Mesendoderm (in vitro differentiated cells): ENCODE results near the gene ASB11.

Source experiments
- DNase-seq: peaks from one replicate; pipeline ENCODE4 v3.0.0; 2013
- H2AK5ac ChIP-seq: 2 replicates; pipeline ENCODE4 v1.6.1; 2013; ENCODE audit warnings: low read length, inconsistent platforms
- H2BK120ac ChIP-seq: 2 replicates; pipeline ENCODE4 v1.6.1; 2013; ENCODE audit warnings: low read depth, mild to moderate bottlenecking, low read length, moderate library complexity, mixed read lengths
- H2BK15ac ChIP-seq: replicated peaks from 2 replicates; pipeline ENCODE4 v1.6.1; 2013; ENCODE audit warnings: low read depth, mild to moderate bottlenecking, moderate library complexity
- H2BK5ac ChIP-seq: 2 replicates; pipeline ENCODE4 v1.6.1; 2013; ENCODE audit warnings: low read length, inconsistent platforms
- H3K18ac ChIP-seq: 2 replicates; pipeline ENCODE4 v1.6.1; 2013; ENCODE audit warnings: mild to moderate bottlenecking, low read length, mixed read lengths
- H3K23ac ChIP-seq: one replicate; pipeline ENCODE4 v1.6.1; 2013; ENCODE audit warnings: low read length
- H3K27ac ChIP-seq: 2 replicates; pipeline ENCODE4 v1.5.1; 2013; ENCODE audit warnings: low read depth, mild to moderate bottlenecking, inconsistent platforms, low read length, moderate library complexity
- H3K27me3 ChIP-seq: 2 replicates; pipeline ENCODE4 v1.6.1; 2013; ENCODE audit warnings: low read length, control low read depth, mild to moderate bottlenecking, inconsistent platforms; ENCODE audit not compliant: insufficient read depth, poor library complexity
- H3K36me3 ChIP-seq: 2 replicates; pipeline ENCODE4 v1.6.1; 2013; ENCODE audit warnings: low read length, inconsistent platforms; ENCODE audit not compliant: control insufficient read depth, insufficient read depth
- H3K4ac ChIP-seq: one replicate; pipeline ENCODE4 v1.6.1; 2013; ENCODE audit warnings: low read depth, mild to moderate bottlenecking, low read length, moderate library complexity
- H3K4me1 ChIP-seq: 2 replicates; pipeline ENCODE4 v1.6.1; 2013; ENCODE audit warnings: low read depth, low read length, inconsistent platforms; ENCODE audit not compliant: control insufficient read depth
- H3K4me2 ChIP-seq: 2 replicates; pipeline ENCODE4 v1.6.1; 2013; ENCODE audit warnings: low read length
- H3K4me3 ChIP-seq: 2 replicates; pipeline ENCODE4 v1.5.1; 2013; ENCODE audit warnings: mild to moderate bottlenecking, low read length
- H3K56ac ChIP-seq: one replicate; pipeline ENCODE4 v1.6.1; 2013; ENCODE audit warnings: low read length
- H3K79me1 ChIP-seq: 2 replicates; pipeline ENCODE4 v1.6.1; 2013; ENCODE audit warnings: low read length, inconsistent platforms
- H3K79me2 ChIP-seq: 2 replicates; pipeline ENCODE4 v1.6.1; 2013; ENCODE audit warnings: mild to moderate bottlenecking, low read length; ENCODE audit not compliant: control insufficient read depth, insufficient read depth
- H3K9ac ChIP-seq: 2 replicates; pipeline ENCODE4 v1.6.1; 2013; ENCODE audit warnings: low read length, inconsistent platforms
- H4K5ac ChIP-seq: one replicate; pipeline ENCODE4 v1.6.1; 2013; ENCODE audit warnings: low read length
- H4K8ac ChIP-seq: one replicate; pipeline ENCODE4 v1.6.1; 2013; ENCODE audit warnings: low read depth, mild to moderate bottlenecking, control low read depth, low read length, moderate library complexity
- WGBS: extraction: QIAGEN DNeasy Blood & Tissue Kit; methylation state at CpG from one replicate; pipeline ENCODE4 v1.1.7; 2013; ENCODE audit warnings: low lambda C conversion rate, missing lambda C conversion rate; ENCODE audit not compliant: insufficient coverage; ENCODE audit errors: extremely low coverage; 5-methylcytosine and 5-hydroxymethylcytosine counted together

The ASB11 gene

GRCh38 chrX:15335135-15336022 is 19.9 kb upstream of the ASB11 start, which contains the start of gene PIGA:
Gene PIGA (minus strand): TSS chrX:15335523. CDS start chrX:15331930, 3,593 bp downstream.
- Histone ChIP-seq H3K4me3 (peak within 1 kb of the TSS; percentile 73), H2BK15ac (no peak within 1 kb of the TSS), H4K5ac (no peak within 1 kb of the TSS), H3K23ac (no peak within 1 kb of the TSS), H4K8ac (no peak within 1 kb of the TSS), H3K9ac (peak within 1 kb of the TSS; percentile 79), H2BK5ac (no peak within 1 kb of the TSS), H3K4me2 (peak within 1 kb of the TSS; percentile 66), H3K56ac (peak within 1 kb of the TSS; percentile 81), H3K18ac (peak within 1 kb of the TSS; percentile 86), H3K4ac (no peak within 1 kb of the TSS), H3K79me2 (peaks cover 1% of the 10 kb centered on the region), H3K27me3 (no peaks in the 10 kb centered on the region), H2AK5ac (no peak within 1 kb of the TSS), H3K4me1 (no peaks in the 10 kb centered on the region), H3K36me3 (no peaks in the 10 kb centered on the region), H3K79me1 (no peaks in the 10 kb centered on the region), H3K27ac (no peak within 1 kb of the TSS), H2BK120ac (no peak within 1 kb of the TSS)
- no CpG with 5 or more reads among the region's 72 CpGs for WGBS
- peak; percentile 98 for DNase-seq

GRCh38 chrX:15334561-15334960 is 19.1 kb upstream of the ASB11 start:
- Histone ChIP-seq H2BK5ac (no peak overlapping the region), H4K8ac (no peak overlapping the region), H3K4me3 (peak overlapping the region; percentile 73), H3K9ac (peak overlapping the region; percentile 79), H3K4ac (no peak overlapping the region), H3K36me3 (no peaks in the 10 kb centered on the region), H3K56ac (peak overlapping the region; percentile 81), H3K18ac (no peak overlapping the region), H3K27ac (no peak overlapping the region), H3K23ac (no peak overlapping the region), H2AK5ac (no peak overlapping the region), H2BK120ac (no peak overlapping the region), H3K79me2 (peaks cover 1% of the 10 kb centered on the region), H3K79me1 (no peaks in the 10 kb centered on the region), H3K4me1 (no peaks in the 10 kb centered on the region), H2BK15ac (no peak overlapping the region), H4K5ac (no peak overlapping the region), H3K4me2 (peak overlapping the region; percentile 66), H3K27me3 (no peaks in the 10 kb centered on the region)
- no CpG with 5 or more reads among the region's 7 CpGs for whole genome bisulfite sequencing
- peak; percentile 0 for DNase-seq

GRCh38 chrX:15328821-15329220 is 13.4 kb upstream of the ASB11 start:
- no peak overlapping the region for H3K9ac ChIP-seq
- no peak overlapping the region for H3K4ac ChIP-seq
- no peak for DNase-seq
- no peak overlapping the region for H3K23ac ChIP-seq
- H4K8ac ChIP-seq, result no peak overlapping the region
- H3K27ac ChIP-seq, result no peak overlapping the region
- H2AK5ac ChIP-seq, result no peak overlapping the region
- no peak overlapping the region for H4K5ac ChIP-seq
- H3K18ac ChIP-seq, result no peak overlapping the region
- H3K4me3 ChIP-seq, result no peak overlapping the region
- H3K36me3 ChIP-seq, result peaks cover 2% of the 10 kb centered on the region
- WGBS, result no CpG with 5 or more reads among the region's 2 CpGs
- H2BK120ac ChIP-seq, result no peak overlapping the region
- no peaks in the 10 kb centered on the region for H3K79me1 ChIP-seq
- no peak overlapping the region for H2BK15ac ChIP-seq
- H3K4me1 ChIP-seq, result no peaks in the 10 kb centered on the region
- no peak overlapping the region for H3K56ac ChIP-seq
- H3K79me2 ChIP-seq, result no peaks in the 10 kb centered on the region
- H3K27me3 ChIP-seq, result no peaks in the 10 kb centered on the region
- H3K4me2 ChIP-seq, result no peak overlapping the region
- H2BK5ac ChIP-seq, result no peak overlapping the region

- Histone ChIP-seq H2BK15ac (no peak overlapping the region), H3K4me2 (no peak overlapping the region), H3K4ac (no peak overlapping the region), H3K36me3 (peaks cover 2% of the 10 kb centered on the region), H3K23ac (no peak overlapping the region), H3K4me1 (no peaks in the 10 kb centered on the region), H3K56ac (no peak overlapping the region), H3K27ac (no peak overlapping the region), H4K5ac (no peak overlapping the region), H3K4me3 (no peak overlapping the region), H4K8ac (no peak overlapping the region), H3K9ac (no peak overlapping the region), H3K79me2 (no peaks in the 10 kb centered on the region), H2BK5ac (no peak overlapping the region), H3K79me1 (no peaks in the 10 kb centered on the region), H2BK120ac (no peak overlapping the region), H3K27me3 (no peaks in the 10 kb centered on the region), H3K18ac (no peak overlapping the region), H2AK5ac (no peak overlapping the region)
- WGBS, result no CpG with 5 or more reads among the region's 3 CpGs
- DNase-seq, result no peak
Observed at GRCh38 chrX:15328131-15328530, 12.7 kb upstream of the ASB11 start.

GRCh38 chrX:15322472-15322871 is 7.0 kb upstream of the ASB11 start:
- no peak overlapping the region for H2BK120ac ChIP-seq
- H3K27ac ChIP-seq, result no peak overlapping the region
- H4K8ac ChIP-seq, result no peak overlapping the region
- no peaks in the 10 kb centered on the region for H3K36me3 ChIP-seq
- DNase-seq, result no peak
- no peak overlapping the region for H3K23ac ChIP-seq
- no peak overlapping the region for H3K4ac ChIP-seq
- H3K27me3 ChIP-seq, result no peaks in the 10 kb centered on the region
- H3K79me2 ChIP-seq, result no peaks in the 10 kb centered on the region
- H3K56ac ChIP-seq, result no peak overlapping the region
- no peak overlapping the region for H3K18ac ChIP-seq
- H3K9ac ChIP-seq, result no peak overlapping the region
- H2BK15ac ChIP-seq, result no peak overlapping the region
- no peaks in the 10 kb centered on the region for H3K4me1 ChIP-seq
- no peak overlapping the region for H3K4me2 ChIP-seq
- no peak overlapping the region for H2AK5ac ChIP-seq
- no peaks in the 10 kb centered on the region for H3K79me1 ChIP-seq
- H2BK5ac ChIP-seq, result no peak overlapping the region
- no peak overlapping the region for H4K5ac ChIP-seq
- no CpG with 5 or more reads among the region's 5 CpGs for WGBS
- no peak overlapping the region for H3K4me3 ChIP-seq
